HG02571 (cell line): ENCODE results near the gene TRAFD1.

Experiments
- ATAC-seq: cut with Tn5 transposase; IDR thresholded peaks from one replicate; pipeline ENCODE4 v1.9.1; 2021; ENCODE audit warnings: mild to moderate bottlenecking, moderate library complexity; ENCODE audit not compliant: unreplicated experiment

The TRAFD1 gene

GRCh38 chr12:112198120-112198733, 72.9 kb downstream of the TRAFD1 start:
- no peak for ATAC-seq

GRCh38 chr12:112199136-112199535, 73.8 kb downstream of the TRAFD1 start:
- ATAC-seq: no peak
